Liver (tissue), 9 donors: ENCODE data around the gene CFAP97D2. TPM values are rescaled to one million over a fixed set of nuclear protein-coding genes. Genes with fewer than 3 reads are reported as not detected.

Experiments
- DNase-seq: peaks from one replicate; pipeline ENCODE4 v3.0.0-alpha.2; 2017; ENCODE audit warnings: low spot score
- H3K27ac ChIP-seq, 2 donors: one replicate each; pipeline ENCODE4 v1.7.0; 2013; ENCODE audit warnings: inconsistent platforms in 2 of 2, low read length in 2 of 2, control low read depth in 1 of 2, low read depth in 1 of 2, mild to moderate bottlenecking in 1 of 2
- H3K27me3 ChIP-seq, 4 donors: one replicate each; pipeline versions ENCODE4 v1.6.1 to v1.7.0; 2013; ENCODE audit warnings: low read length in 3 of 4, inconsistent platforms in 1 of 4, mild to moderate bottlenecking in 1 of 4, moderate library complexity in 1 of 4; ENCODE audit not compliant: control insufficient read depth in 4 of 4, insufficient read depth in 4 of 4
- H3K36me3 ChIP-seq, 4 donors: one replicate each; pipeline versions ENCODE4 v1.6.1 to v1.7.0; 2013; ENCODE audit warnings: low read length in 3 of 4, mild to moderate bottlenecking in 3 of 4, low read depth in 1 of 4, moderate library complexity in 1 of 4; ENCODE audit not compliant: control insufficient read depth in 4 of 4, insufficient read depth in 3 of 4
- H3K4me1 ChIP-seq, 4 donors: one replicate each; pipeline versions ENCODE4 v1.6.1 to v1.7.0; 2013; ENCODE audit warnings: low read length in 3 of 4, mild to moderate bottlenecking in 3 of 4, moderate library complexity in 1 of 4; ENCODE audit not compliant: control insufficient read depth in 4 of 4, insufficient read depth in 4 of 4
- H3K4me3 ChIP-seq, 3 donors: one replicate each; pipeline versions ENCODE4 v1.6.1 to v1.7.0; 2013; ENCODE audit warnings: low read length in 3 of 3, control low read depth in 1 of 3, low read depth in 1 of 3, mild to moderate bottlenecking in 1 of 3
- H3K9ac ChIP-seq, 2 donors: one replicate each; pipeline ENCODE4 v1.7.0; 2013; ENCODE audit warnings: low read length in 2 of 2, mild to moderate bottlenecking in 2 of 2, moderate library complexity in 2 of 2, control low read depth in 1 of 2, low read depth in 1 of 2
- H3K9me3 ChIP-seq, 4 donors: one replicate each; pipeline versions ENCODE4 v1.6.1 to v1.7.0; 2013; ENCODE audit warnings: low read length in 3 of 4; ENCODE audit not compliant: control insufficient read depth in 4 of 4
- EGR1 ChIP-seq, 2 donors: IDR thresholded peaks; 2 replicates each; pipeline ENCODE4 v1.6.1; 2016 to 2018; ENCODE audit warnings: antibody characterized with exemption in 2 of 2, low read depth in 2 of 2
- FOXA1 ChIP-seq: IDR thresholded peaks from 2 replicates; pipeline ENCODE4 v1.6.1; 2016; ENCODE audit warnings: antibody characterized with exemption
- FOXA2 ChIP-seq: IDR thresholded peaks from 2 replicates; pipeline ENCODE4 v1.6.1; 2016; ENCODE audit warnings: antibody characterized with exemption
- GABPA ChIP-seq, 2 donors: IDR thresholded peaks in 1 of 2; conservative IDR thresholded peaks in 1 of 2; 2 replicates each; pipeline ENCODE4 v1.6.1; 2016; ENCODE audit warnings: antibody characterized with exemption in 2 of 2, mild to moderate bottlenecking in 1 of 2, moderate library complexity in 1 of 2
- HNF4A ChIP-seq, 2 donors: conservative IDR thresholded peaks; 2 replicates each; pipeline ENCODE4 v1.6.1; 2016; ENCODE audit warnings: antibody characterized with exemption in 2 of 2, mild to moderate bottlenecking in 2 of 2
- HNF4G ChIP-seq: IDR thresholded peaks from 2 replicates; pipeline ENCODE4 v1.6.1; 2016; ENCODE audit warnings: antibody characterized with exemption
- JUND ChIP-seq, 2 donors: IDR thresholded peaks; 2 replicates each; pipeline ENCODE4 v1.6.1; 2016; ENCODE audit warnings: antibody characterized with exemption in 2 of 2
- NR2F2 ChIP-seq: IDR thresholded peaks from 2 replicates; pipeline ENCODE4 v1.6.1; 2016; ENCODE audit warnings: antibody characterized with exemption
- RAD21 ChIP-seq, 2 donors: IDR thresholded peaks; 2 replicates each; pipeline ENCODE4 v1.6.1; 2016; ENCODE audit warnings: antibody characterized with exemption in 2 of 2, mild to moderate bottlenecking in 2 of 2
- SP1 ChIP-seq: IDR thresholded peaks from 2 replicates; pipeline ENCODE4 v1.6.1; 2018; ENCODE audit warnings: antibody characterized with exemption, mild to moderate bottlenecking
- TAF1 ChIP-seq: conservative IDR thresholded peaks from 2 replicates; pipeline ENCODE4 v1.6.1; 2016; ENCODE audit warnings: antibody characterized with exemption, mild to moderate bottlenecking
- YY1 ChIP-seq: IDR thresholded peaks from 2 replicates; pipeline ENCODE4 v1.6.1; 2016; ENCODE audit warnings: antibody characterized with exemption, mild to moderate bottlenecking
- WGBS: extraction: QIAGEN DNeasy Blood & Tissue Kit; methylation state at CpG from one replicate; pipeline ENCODE4 v1.1.7; 2013; 5-methylcytosine and 5-hydroxymethylcytosine counted together
- polyA plus RNA-seq, 2 donors: library from polyadenylated mRNA; stranded (reverse) in 1 of 2; unstranded in 1 of 2; fragments of 200-250 nt in 1 of 2; fragments of >200 nt in 1 of 2; fragmentation: Nextera tagmentation in 1 of 2; extraction: Ambion mirVana in 1 of 2; gene quantifications; one replicate each; pipeline versions ENCODE4 v1.2.1 to v1.2.3, GENCODE V29; 2013 to 2015
- total RNA-seq, 2 donors: library from RNA; depleted of rRNA; stranded (reverse); fragments of >200 nt; gene quantifications; one replicate each; pipeline ENCODE4 v1.2.3, GENCODE V29; 2014
- TF ChIP-seq, protein P1 (sequence below): IDR thresholded peaks from 2 replicates; pipeline ENCODE4 v1.6.1; 2016; ENCODE audit warnings: antibody characterized with exemption
- TF ChIP-seq, protein P2 (sequence below): IDR thresholded peaks from 2 replicates; pipeline ENCODE4 v1.6.1; 2016; ENCODE audit warnings: antibody characterized with exemption
- TF ChIP-seq, protein P3 (sequence below): IDR thresholded peaks from 2 replicates; pipeline ENCODE4 v1.6.1; 2016; ENCODE audit warnings: antibody characterized with exemption
- donor health status: healthy.
- donor health status: healthy.
- donor health status: healthy.
- donor health status: healthy.
- donor health status: healthy.

The CFAP97D2 gene
- total and polyA plus RNA-seq, 4 donors: not detected

DNA sequence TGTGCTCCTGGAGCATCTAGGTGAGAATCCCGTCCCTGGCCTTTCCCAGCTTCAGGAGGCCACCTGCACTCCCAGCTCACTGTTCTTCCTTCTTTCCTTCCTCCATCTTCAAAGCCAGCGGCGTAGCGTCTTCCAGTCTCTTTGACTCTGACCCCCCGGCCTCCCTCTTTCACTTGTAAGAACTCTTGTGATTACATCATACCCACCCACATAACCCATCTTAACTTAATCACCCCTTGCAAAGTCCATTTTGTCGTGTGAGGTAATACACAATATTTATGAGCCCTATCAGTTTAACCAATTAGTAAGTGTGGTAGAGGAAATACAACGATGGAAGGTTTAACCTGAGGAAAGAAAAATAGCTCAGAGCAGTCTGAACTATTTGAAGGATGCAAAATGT is 51.1 kb downstream of the CFAP97D2 start:
- Histone ChIP-seq H3K9me3 (no peaks in the 10 kb centered on the region), H3K9ac (no peak overlapping the region), H3K27ac (no peak overlapping the region), H3K4me3 (no peak overlapping the region), H3K36me3 (no peaks in the 10 kb centered on the region), H3K27me3 (no peaks in the 10 kb centered on the region), H3K4me1 (peaks cover 19 to 27% (median 21%) of the 10 kb centered on the region in 4 donors)
- DNase-seq: no peak
- WGBS: 49% methylated on average over 7 of the region's 7 CpGs
- TF ChIP-seq, protein P1, sequence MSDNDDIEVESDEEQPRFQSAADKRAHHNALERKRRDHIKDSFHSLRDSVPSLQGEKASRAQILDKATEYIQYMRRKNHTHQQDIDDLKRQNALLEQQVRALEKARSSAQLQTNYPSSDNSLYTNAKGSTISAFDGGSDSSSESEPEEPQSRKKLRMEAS: no peak
- no peak for TF ChIP-seq YY1
- TF ChIP-seq FOXA2: no peak
- no peak for TF ChIP-seq JUND (IDR thresholded peaks at IDR 0.05)
- TF ChIP-seq FOXA1: no peak

DNA sequence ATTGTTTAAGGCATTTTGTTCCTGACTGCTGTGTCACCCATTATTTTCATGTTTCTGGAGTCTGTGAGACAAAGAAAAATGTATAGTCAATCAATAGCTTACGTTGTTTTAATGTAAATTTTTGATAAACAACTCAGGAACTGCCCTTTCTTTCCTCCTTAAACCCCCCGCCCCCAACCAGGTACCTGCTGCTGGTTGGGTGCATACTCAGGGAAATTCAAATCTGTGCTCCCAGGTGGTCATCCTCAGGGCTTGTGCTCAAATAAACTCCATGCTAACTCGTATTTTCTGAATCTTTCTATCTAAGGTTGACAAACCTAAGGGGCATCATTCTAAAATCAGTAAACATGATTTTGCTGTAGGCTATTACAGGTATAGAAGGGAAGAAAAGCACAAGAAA is 51.5 kb downstream of the CFAP97D2 start:
- no peak overlapping the region for H3K9ac ChIP-seq
- no peaks in the 10 kb centered on the region for H3K36me3 ChIP-seq
- H3K4me1 ChIP-seq: peaks cover 19 to 29% (median 23%) of the 10 kb centered on the region in 4 donors
- TF ChIP-seq YY1: no peak
- TF ChIP-seq RAD21 (IDR thresholded peaks at IDR 0.05): no peak
- no peak for TF ChIP-seq TAF1
- TF ChIP-seq EGR1 (IDR thresholded peaks at IDR 0.05; ENCODE audit: low read depth in 2 of 2): no peak
- TF ChIP-seq, protein P2, sequence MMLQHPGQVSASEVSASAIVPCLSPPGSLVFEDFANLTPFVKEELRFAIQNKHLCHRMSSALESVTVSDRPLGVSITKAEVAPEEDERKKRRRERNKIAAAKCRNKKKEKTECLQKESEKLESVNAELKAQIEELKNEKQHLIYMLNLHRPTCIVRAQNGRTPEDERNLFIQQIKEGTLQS: no peak
- TF ChIP-seq JUND (IDR thresholded peaks at IDR 0.05): no peak
- TF ChIP-seq NR2F2: no peak
- TF ChIP-seq, protein P3, sequence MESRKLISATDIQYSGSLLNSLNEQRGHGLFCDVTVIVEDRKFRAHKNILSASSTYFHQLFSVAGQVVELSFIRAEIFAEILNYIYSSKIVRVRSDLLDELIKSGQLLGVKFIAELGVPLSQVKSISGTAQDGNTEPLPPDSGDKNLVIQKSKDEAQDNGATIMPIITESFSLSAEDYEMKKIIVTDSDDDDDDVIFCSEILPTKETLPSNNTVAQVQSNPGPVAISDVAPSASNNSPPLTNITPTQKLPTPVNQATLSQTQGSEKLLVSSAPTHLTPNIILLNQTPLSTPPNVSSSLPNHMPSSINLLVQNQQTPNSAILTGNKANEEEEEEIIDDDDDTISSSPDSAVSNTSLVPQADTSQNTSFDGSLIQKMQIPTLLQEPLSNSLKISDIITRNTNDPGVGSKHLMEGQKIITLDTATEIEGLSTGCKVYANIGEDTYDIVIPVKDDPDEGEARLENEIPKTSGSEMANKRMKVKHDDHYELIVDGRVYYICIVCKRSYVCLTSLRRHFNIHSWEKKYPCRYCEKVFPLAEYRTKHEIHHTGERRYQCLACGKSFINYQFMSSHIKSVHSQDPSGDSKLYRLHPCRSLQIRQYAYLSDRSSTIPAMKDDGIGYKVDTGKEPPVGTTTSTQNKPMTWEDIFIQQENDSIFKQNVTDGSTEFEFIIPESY: no peak
- TF ChIP-seq GABPA (IDR thresholded peaks at IDR 0.05 in 1 of 2, conservative IDR thresholded peaks at IDR 0.05 in 1 of 2): no peak
- no peak for TF ChIP-seq FOXA1
- H3K27ac ChIP-seq: no peak overlapping the region
- no peaks in the 10 kb centered on the region for H3K27me3 ChIP-seq
- 53% methylated on average over 3 of the region's 3 CpGs for WGBS
- DNase-seq: no peak
- H3K9me3 ChIP-seq: no peaks in the 10 kb centered on the region
- H3K4me3 ChIP-seq: no peak overlapping the region

DNA sequence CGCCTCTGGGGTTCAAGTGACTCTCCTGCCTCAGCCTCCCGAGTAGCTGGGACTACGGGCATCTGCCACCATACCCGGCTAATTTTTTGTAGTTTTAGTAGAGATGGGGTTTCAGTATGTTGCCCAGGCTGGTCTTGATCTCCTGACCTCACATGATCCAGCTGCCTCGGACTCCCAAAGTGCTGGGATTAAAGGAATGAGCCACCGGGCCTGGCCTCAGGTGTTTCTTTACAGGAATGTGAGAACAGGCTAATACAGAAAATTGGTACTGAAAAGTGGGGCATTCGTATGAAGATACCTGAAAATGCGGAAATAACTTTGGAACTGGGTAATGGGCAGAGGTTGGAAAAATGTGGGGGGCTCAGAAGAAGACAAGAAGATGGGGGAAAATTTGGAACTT is 52.8 kb downstream of the CFAP97D2 start:
- WGBS: 87% methylated on average over 8 of the region's 8 CpGs
- DNase-seq: no peak
- no peak overlapping the region for H3K27ac ChIP-seq

More for the DNA sequence above, 52.8 kb downstream of the CFAP97D2 start:
- Histone ChIP-seq H3K9ac (no peak overlapping the region), H3K36me3 (no peaks in the 10 kb centered on the region), H3K27me3 (no peaks in the 10 kb centered on the region), H3K9me3 (no peaks in the 10 kb centered on the region), H3K4me3 (no peak overlapping the region), H3K4me1 (peaks cover 19 to 37% (median 26%) of the 10 kb centered on the region in 4 donors)
- TF ChIP-seq SP1 (no peak), FOXA2 (no peak), NR2F2 (no peak), HNF4A (conservative IDR thresholded peaks at IDR 0.05) (no peak), RAD21 (IDR thresholded peaks at IDR 0.05) (no peak), GABPA (IDR thresholded peaks at IDR 0.05 in 1 of 2, conservative IDR thresholded peaks at IDR 0.05 in 1 of 2) (no peak), HNF4G (no peak)
- TF ChIP-seq, protein P3: no peak
